Measurements from ENCODE around the gene PNMT. TPM values are rescaled to one million over a fixed set of nuclear protein-coding genes. Genes with fewer than 3 reads are reported as not detected.
A peak's percentile ranks its signal among the peaks of the same experiment; 100 is the strongest.

The PNMT gene
- total and polyA plus RNA-seq, 2 of the 13 experiments (the other 11 are each of a cell fraction or from before 2014, with no cell fraction given) = 0.25 TPM; not detected in 1

DNA sequence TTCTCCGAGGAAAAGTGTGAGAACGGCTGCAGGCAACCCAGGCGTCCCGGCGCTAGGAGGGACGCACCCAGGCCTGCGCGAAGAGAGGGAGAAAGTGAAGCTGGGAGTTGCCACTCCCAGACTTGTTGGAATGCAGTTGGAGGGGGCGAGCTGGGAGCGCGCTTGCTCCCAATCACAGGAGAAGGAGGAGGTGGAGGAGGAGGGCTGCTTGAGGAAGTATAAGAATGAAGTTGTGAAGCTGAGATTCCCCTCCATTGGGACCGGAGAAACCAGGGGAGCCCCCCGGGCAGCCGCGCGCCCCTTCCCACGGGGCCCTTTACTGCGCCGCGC is 31.5 kb downstream of the PNMT start, which contains the start of gene ERBB2 (continued):
- TF ChIP-seq, protein P1, sequence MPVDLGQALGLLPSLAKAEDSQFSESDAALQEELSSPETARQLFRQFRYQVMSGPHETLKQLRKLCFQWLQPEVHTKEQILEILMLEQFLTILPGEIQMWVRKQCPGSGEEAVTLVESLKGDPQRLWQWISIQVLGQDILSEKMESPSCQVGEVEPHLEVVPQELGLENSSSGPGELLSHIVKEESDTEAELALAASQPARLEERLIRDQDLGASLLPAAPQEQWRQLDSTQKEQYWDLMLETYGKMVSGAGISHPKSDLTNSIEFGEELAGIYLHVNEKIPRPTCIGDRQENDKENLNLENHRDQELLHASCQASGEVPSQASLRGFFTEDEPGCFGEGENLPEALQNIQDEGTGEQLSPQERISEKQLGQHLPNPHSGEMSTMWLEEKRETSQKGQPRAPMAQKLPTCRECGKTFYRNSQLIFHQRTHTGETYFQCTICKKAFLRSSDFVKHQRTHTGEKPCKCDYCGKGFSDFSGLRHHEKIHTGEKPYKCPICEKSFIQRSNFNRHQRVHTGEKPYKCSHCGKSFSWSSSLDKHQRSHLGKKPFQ (CRISPR knock-in tag; IDR thresholded peaks at IDR 0.05; ENCODE audit: insufficient replicate concordance) = no peak
- TF ChIP-seq ZNF282 (IDR thresholded peaks at IDR 0.05; ENCODE audit: partially characterized antibody) (no peak), SP4 (CRISPR knock-in tag; IDR thresholded peaks at IDR 0.05) (no peak), SMAD3 (CRISPR knock-in tag; IDR thresholded peaks at IDR 0.05) (no peak), BHLHE40 (IDR thresholded peaks at IDR 0.05; ENCODE audit: low read length) (no peak), KLF13 (CRISPR knock-in tag; IDR thresholded peaks at IDR 0.05) (no peak), ZNF143 (CRISPR knock-in tag; IDR thresholded peaks at IDR 0.05) (no peak), KMT2A (CRISPR knock-in tag; IDR thresholded peaks at IDR 0.05) (peak; percentile 57), CBX2 (IDR thresholded peaks at IDR 0.05; ENCODE audit: low read depth, low read length) (no peak), CBX2 (CRISPR knock-in tag; IDR thresholded peaks at IDR 0.05; ENCODE audit: low read depth) (no peak), ZNF296 (CRISPR knock-in tag; conservative IDR thresholded peaks at IDR 0.05) (0 out of 2 replicates have a peak, but pooled peaks have one; percentile 5), RAD21 (CRISPR knock-in tag; IDR thresholded peaks at IDR 0.05) (no peak), ZNF777 (CRISPR knock-in tag; IDR thresholded peaks at IDR 0.05) (0 out of 2 replicates have a peak, but pooled peaks have one; percentile 35), ZNF614 (CRISPR knock-in tag; IDR thresholded peaks at IDR 0.05; ENCODE audit: borderline replicate concordance) (no peak), HDAC6 (IDR thresholded peaks at IDR 0.05; ENCODE audit: low read depth, low read length) (no peak), ZEB1 (IDR thresholded peaks at IDR 0.05; ENCODE audit: insufficient replicate concordance, low read depth) (no peak), ZNF652 (CRISPR knock-in tag; IDR thresholded peaks at IDR 0.05; ENCODE audit: borderline replicate concordance, low read depth) (no peak)
- TF ChIP-seq, protein P2, sequence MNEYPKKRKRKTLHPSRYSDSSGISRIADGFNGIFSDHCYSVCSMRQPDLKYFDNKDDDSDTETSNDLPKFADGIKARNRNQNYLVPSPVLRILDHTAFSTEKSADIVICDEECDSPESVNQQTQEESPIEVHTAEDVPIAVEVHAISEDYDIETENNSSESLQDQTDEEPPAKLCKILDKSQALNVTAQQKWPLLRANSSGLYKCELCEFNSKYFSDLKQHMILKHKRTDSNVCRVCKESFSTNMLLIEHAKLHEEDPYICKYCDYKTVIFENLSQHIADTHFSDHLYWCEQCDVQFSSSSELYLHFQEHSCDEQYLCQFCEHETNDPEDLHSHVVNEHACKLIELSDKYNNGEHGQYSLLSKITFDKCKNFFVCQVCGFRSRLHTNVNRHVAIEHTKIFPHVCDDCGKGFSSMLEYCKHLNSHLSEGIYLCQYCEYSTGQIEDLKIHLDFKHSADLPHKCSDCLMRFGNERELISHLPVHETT (CRISPR knock-in tag; conservative IDR thresholded peaks at IDR 0.05) = no peak
- TF ChIP-seq, protein P3, sequence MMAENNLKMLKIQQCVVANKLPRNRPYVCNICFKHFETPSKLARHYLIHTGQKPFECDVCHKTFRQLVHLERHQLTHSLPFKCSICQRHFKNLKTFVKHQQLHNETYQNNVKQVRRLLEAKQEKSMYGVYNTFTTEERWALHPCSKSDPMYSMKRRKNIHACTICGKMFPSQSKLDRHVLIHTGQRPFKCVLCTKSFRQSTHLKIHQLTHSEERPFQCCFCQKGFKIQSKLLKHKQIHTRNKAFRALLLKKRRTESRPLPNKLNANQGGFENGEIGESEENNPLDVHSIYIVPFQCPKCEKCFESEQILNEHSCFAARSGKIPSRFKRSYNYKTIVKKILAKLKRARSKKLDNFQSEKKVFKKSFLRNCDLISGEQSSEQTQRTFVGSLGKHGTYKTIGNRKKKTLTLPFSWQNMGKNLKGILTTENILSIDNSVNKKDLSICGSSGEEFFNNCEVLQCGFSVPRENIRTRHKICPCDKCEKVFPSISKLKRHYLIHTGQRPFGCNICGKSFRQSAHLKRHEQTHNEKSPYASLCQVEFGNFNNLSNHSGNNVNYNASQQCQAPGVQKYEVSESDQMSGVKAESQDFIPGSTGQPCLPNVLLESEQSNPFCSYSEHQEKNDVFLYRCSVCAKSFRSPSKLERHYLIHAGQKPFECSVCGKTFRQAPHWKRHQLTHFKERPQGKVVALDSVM (CRISPR knock-in tag; IDR thresholded peaks at IDR 0.05) = no peak
- TF ChIP-seq, protein P4, sequence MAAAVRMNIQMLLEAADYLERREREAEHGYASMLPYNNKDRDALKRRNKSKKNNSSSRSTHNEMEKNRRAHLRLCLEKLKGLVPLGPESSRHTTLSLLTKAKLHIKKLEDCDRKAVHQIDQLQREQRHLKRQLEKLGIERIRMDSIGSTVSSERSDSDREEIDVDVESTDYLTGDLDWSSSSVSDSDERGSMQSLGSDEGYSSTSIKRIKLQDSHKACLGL (CRISPR knock-in tag; IDR thresholded peaks at IDR 0.05) = no peak
- TF ChIP-seq, protein P5, sequence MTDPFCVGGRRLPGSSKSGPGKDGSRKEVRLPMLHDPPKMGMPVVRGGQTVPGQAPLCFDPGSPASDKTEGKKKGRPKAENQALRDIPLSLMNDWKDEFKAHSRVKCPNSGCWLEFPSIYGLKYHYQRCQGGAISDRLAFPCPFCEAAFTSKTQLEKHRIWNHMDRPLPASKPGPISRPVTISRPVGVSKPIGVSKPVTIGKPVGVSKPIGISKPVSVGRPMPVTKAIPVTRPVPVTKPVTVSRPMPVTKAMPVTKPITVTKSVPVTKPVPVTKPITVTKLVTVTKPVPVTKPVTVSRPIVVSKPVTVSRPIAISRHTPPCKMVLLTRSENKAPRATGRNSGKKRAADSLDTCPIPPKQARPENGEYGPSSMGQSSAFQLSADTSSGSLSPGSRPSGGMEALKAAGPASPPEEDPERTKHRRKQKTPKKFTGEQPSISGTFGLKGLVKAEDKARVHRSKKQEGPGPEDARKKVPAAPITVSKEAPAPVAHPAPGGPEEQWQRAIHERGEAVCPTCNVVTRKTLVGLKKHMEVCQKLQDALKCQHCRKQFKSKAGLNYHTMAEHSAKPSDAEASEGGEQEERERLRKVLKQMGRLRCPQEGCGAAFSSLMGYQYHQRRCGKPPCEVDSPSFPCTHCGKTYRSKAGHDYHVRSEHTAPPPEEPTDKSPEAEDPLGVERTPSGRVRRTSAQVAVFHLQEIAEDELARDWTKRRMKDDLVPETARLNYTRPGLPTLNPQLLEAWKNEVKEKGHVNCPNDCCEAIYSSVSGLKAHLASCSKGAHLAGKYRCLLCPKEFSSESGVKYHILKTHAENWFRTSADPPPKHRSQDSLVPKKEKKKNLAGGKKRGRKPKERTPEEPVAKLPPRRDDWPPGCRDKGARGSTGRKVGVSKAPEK (CRISPR knock-in tag; IDR thresholded peaks at IDR 0.05; ENCODE audit: borderline replicate concordance) = no peak
- TF ChIP-seq, protein P6, sequence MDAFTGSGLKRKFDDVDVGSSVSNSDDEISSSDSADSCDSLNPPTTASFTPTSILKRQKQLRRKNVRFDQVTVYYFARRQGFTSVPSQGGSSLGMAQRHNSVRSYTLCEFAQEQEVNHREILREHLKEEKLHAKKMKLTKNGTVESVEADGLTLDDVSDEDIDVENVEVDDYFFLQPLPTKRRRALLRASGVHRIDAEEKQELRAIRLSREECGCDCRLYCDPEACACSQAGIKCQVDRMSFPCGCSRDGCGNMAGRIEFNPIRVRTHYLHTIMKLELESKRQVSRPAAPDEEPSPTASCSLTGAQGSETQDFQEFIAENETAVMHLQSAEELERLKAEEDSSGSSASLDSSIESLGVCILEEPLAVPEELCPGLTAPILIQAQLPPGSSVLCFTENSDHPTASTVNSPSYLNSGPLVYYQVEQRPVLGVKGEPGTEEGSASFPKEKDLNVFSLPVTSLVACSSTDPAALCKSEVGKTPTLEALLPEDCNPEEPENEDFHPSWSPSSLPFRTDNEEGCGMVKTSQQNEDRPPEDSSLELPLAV (CRISPR knock-in tag; conservative IDR thresholded peaks at IDR 0.05; ENCODE audit: low read depth) = no peak
